Testis (tissue), 2 donors: ENCODE results near the gene CD109.

Source experiments
- POLR2A ChIP-seq: fragments of 450-650 bp; IDR thresholded peaks from one replicate; pipeline ENCODE4 v1.6.1; 2017; ENCODE audit warnings: antibody characterized with exemption, mild to moderate bottlenecking, moderate library complexity
- TF ChIP-seq, protein P1 (sequence below), 3 experiments: fragments of 450-650 bp in 2 of 3; fragments of 200-600 bp in 1 of 3; sonication (generic) in 1 of 3; IDR thresholded peaks; one replicate each; pipeline ENCODE4 v1.5.1; 2016 to 2019; ENCODE audit warnings: antibody characterized with exemption in 3 of 3, mild to moderate bottlenecking in 2 of 3, moderate library complexity in 1 of 3

DNA sequence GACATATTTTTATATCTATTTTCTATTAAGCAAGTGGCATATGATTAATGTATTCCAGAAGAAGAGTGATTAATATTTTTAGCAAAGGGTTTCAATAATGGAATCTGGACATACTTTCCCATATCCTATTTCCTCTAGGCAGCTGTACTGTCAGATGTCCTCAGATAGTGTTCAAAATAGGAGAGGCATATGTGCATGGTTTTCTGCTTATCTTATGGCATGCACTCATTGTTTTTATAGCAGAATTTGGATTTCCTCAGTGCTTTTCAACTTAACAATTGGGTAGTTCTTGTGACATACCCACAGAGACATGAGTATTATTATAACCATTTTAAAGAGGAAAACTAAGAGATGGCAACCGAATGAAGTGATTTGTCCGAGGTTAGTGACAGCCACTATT, 29.6 kb upstream of the CD109 start:
- TF ChIP-seq, protein P1, sequence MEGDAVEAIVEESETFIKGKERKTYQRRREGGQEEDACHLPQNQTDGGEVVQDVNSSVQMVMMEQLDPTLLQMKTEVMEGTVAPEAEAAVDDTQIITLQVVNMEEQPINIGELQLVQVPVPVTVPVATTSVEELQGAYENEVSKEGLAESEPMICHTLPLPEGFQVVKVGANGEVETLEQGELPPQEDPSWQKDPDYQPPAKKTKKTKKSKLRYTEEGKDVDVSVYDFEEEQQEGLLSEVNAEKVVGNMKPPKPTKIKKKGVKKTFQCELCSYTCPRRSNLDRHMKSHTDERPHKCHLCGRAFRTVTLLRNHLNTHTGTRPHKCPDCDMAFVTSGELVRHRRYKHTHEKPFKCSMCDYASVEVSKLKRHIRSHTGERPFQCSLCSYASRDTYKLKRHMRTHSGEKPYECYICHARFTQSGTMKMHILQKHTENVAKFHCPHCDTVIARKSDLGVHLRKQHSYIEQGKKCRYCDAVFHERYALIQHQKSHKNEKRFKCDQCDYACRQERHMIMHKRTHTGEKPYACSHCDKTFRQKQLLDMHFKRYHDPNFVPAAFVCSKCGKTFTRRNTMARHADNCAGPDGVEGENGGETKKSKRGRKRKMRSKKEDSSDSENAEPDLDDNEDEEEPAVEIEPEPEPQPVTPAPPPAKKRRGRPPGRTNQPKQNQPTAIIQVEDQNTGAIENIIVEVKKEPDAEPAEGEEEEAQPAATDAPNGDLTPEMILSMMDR (IDR thresholded peaks at IDR 0.05) = no peak
- TF ChIP-seq POLR2A = no peak
